DOHH2 (cell line): ENCODE measurements around the gene SLC5A12.

Source experiments
- H3F3A ChIP-seq: fragments of 200-600 bp; sonication (generic), shearing (Covaris generic); 2 replicates; pipeline ENCODE4 v1.6.0; 2016; ENCODE audit warnings: antibody characterized with exemption, mild to moderate bottlenecking; ENCODE audit not compliant: control insufficient read depth, insufficient read depth
- H3K27ac ChIP-seq: fragments of 200-600 bp; sonication (generic); 2 replicates; pipeline ENCODE4 v1.5.1; 2014; ENCODE audit warnings: low read depth, mild to moderate bottlenecking, low read length, moderate library complexity
- H3K27me3 ChIP-seq: fragments of 200-600 bp; sonication (generic); 2 replicates; pipeline ENCODE4 v1.6.1; 2014; ENCODE audit warnings: mild to moderate bottlenecking, low read length, mixed read lengths; ENCODE audit not compliant: control insufficient read depth
- H3K36me3 ChIP-seq: fragments of 200-600 bp; sonication (generic); 2 replicates; pipeline ENCODE4 v1.6.1; 2014; ENCODE audit warnings: mild to moderate bottlenecking, low read length, moderate library complexity, mixed read lengths; ENCODE audit not compliant: control insufficient read depth
- H3K4me1 ChIP-seq: fragments of 200-600 bp; sonication (generic); 2 replicates; pipeline ENCODE4 v1.6.1; 2014; ENCODE audit warnings: mild to moderate bottlenecking, low read length, mixed read lengths; ENCODE audit not compliant: control insufficient read depth
- H3K4me2 ChIP-seq: fragments of 200-600 bp; sonication (generic); 2 replicates; pipeline ENCODE4 v1.6.0; 2014; ENCODE audit warnings: mild to moderate bottlenecking, low read length, moderate library complexity
- H3K4me3 ChIP-seq: fragments of 200-600 bp; sonication (generic); 2 replicates; pipeline ENCODE4 v1.5.1; 2014; ENCODE audit warnings: mild to moderate bottlenecking, low read length, mixed read lengths
- H3K79me2 ChIP-seq: fragments of 200-600 bp; sonication (generic); 2 replicates; pipeline ENCODE4 v1.6.1; 2014; ENCODE audit warnings: mild to moderate bottlenecking, low read length, mixed read lengths; ENCODE audit not compliant: control insufficient read depth
- H3K9me2 ChIP-seq: fragments of 200-600 bp; sonication (generic); replicated peaks from 2 replicates; pipeline ENCODE4 v1.6.1; 2014; ENCODE audit warnings: mild to moderate bottlenecking, low read length, mixed read lengths; ENCODE audit not compliant: control insufficient read depth
- H3K9me3 ChIP-seq: fragments of 200-600 bp; sonication (generic); 2 replicates; pipeline ENCODE4 v1.6.1; 2014; ENCODE audit warnings: antibody characterized with exemption, low read length, mixed read lengths; ENCODE audit not compliant: control insufficient read depth, insufficient read depth
- H4K20me1 ChIP-seq: fragments of 200-600 bp; sonication (generic); 2 replicates; pipeline ENCODE4 v1.6.0; 2014; ENCODE audit warnings: low read depth, mild to moderate bottlenecking, antibody characterized with exemption, low read length, moderate library complexity; ENCODE audit not compliant: control insufficient read depth, insufficient read depth
- CTCF ChIP-seq: fragments of 200-600 bp; sonication (generic); IDR thresholded peaks from one replicate; pipeline ENCODE4 v1.5.1; 2014; ENCODE audit warnings: antibody characterized with exemption, mild to moderate bottlenecking, low read depth, low read length; ENCODE audit not compliant: poor library complexity, severe bottlenecking
- EZH2phosphoT487 ChIP-seq: fragments of 200-600 bp; sonication (generic); IDR thresholded peaks from 2 replicates; pipeline ENCODE4 v1.6.1; 2017; ENCODE audit warnings: borderline replicate concordance, mild to moderate bottlenecking, antibody characterized with exemption, low read length, moderate library complexity, mixed read lengths

The SLC5A12 gene

GRCh38 chr11:26729284-26729683, 7.4 kb upstream of the SLC5A12 start:
- no peak overlapping the region for H3K4me2 ChIP-seq
- no peaks in the 10 kb centered on the region for H3K9me3 ChIP-seq
- H3F3A ChIP-seq: no peaks in the 10 kb centered on the region
- H3K27me3 ChIP-seq: no peaks in the 10 kb centered on the region
- H3K79me2 ChIP-seq: no peaks in the 10 kb centered on the region
- H3K27ac ChIP-seq: no peak overlapping the region
- TF ChIP-seq CTCF (no peak), EZH2phosphoT487 (no peak)
- H3K36me3 ChIP-seq: no peaks in the 10 kb centered on the region
- no peaks in the 10 kb centered on the region for H3K4me1 ChIP-seq
- no peak overlapping the region for H3K4me3 ChIP-seq
- H4K20me1 ChIP-seq: no peaks in the 10 kb centered on the region
- H3K9me2 ChIP-seq: no peaks in the 10 kb centered on the region; the same call in 1 of the 2 replicates

- TF ChIP-seq EZH2phosphoT487 (no peak), CTCF (no peak)
- Histone ChIP-seq H3K9me2 (no peaks in the 10 kb centered on the region; the same call in 1 of the 2 replicates), H3K27ac (no peak overlapping the region), H3K9me3 (no peaks in the 10 kb centered on the region), H3K4me3 (no peak overlapping the region), H3K4me1 (no peaks in the 10 kb centered on the region), H3K4me2 (no peak overlapping the region), H4K20me1 (no peaks in the 10 kb centered on the region), H3F3A (no peaks in the 10 kb centered on the region), H3K27me3 (no peaks in the 10 kb centered on the region), H3K36me3 (no peaks in the 10 kb centered on the region), H3K79me2 (no peaks in the 10 kb centered on the region)
Measured at GRCh38 chr11:26726960-26727359, 5.1 kb upstream of the SLC5A12 start.

GRCh38 chr11:26719998-26720397, 1.9 kb downstream of the SLC5A12 start:
- H3K9me3 ChIP-seq: no peaks in the 10 kb centered on the region; the same call in 1 of the 2 replicates
- no peak overlapping the region for H3K27ac ChIP-seq
- no peaks in the 10 kb centered on the region for H3F3A ChIP-seq
- TF ChIP-seq CTCF (no peak), EZH2phosphoT487 (no peak)
- no peaks in the 10 kb centered on the region for H3K27me3 ChIP-seq
- H3K4me2 ChIP-seq: no peak overlapping the region
- H3K4me3 ChIP-seq: no peak overlapping the region
- no peaks in the 10 kb centered on the region for H3K4me1 ChIP-seq
- no peaks in the 10 kb centered on the region for H3K36me3 ChIP-seq
- H4K20me1 ChIP-seq: no peaks in the 10 kb centered on the region
- no peaks in the 10 kb centered on the region for H3K79me2 ChIP-seq
- no peaks in the 10 kb centered on the region for H3K9me2 ChIP-seq
